Stimulated activated memory B cell treated with anti-CD40 and anti-IgM and Interleukin-4, amounts not matched to agents 10 μg/mL and 1 μg/mL and 100 μg/mL, for 72 hours (primary cell): ENCODE measurements around the gene GJA9.
"Not testable (repeated sequence)": the region's sequence is repeated elsewhere in the genome, so short reads cannot be mapped to it uniquely, and the experiment has no call there.

Experiments
- ATAC-seq: fragments of 150-1000 bp; cut with Tn5 transposase; 2 replicates; pipeline ENCODE4 v1.10.0; 2021
- H3K27ac Mint-ChIP-seq: one replicate; pipeline ENCODE4 v1.8.0; 2022; ENCODE audit warnings: mild to moderate bottlenecking, mixed read lengths
- H3K27me3 Mint-ChIP-seq: one replicate; pipeline ENCODE4 v1.8.0; 2022; ENCODE audit warnings: mixed read lengths
- H3K36me3 Mint-ChIP-seq: one replicate; pipeline ENCODE4 v1.8.0; 2022; ENCODE audit warnings: mixed read lengths
- H3K4me1 Mint-ChIP-seq: one replicate; pipeline ENCODE4 v1.8.0; 2022; ENCODE audit warnings: mixed read lengths
- H3K4me3 Mint-ChIP-seq: one replicate; pipeline ENCODE4 v1.8.0; 2022; ENCODE audit warnings: mild to moderate bottlenecking, moderate library complexity, mixed read lengths
- H3K9me3 Mint-ChIP-seq: one replicate; pipeline ENCODE4 v1.8.0; 2022; ENCODE audit warnings: mixed read lengths

Gene GJA9

DNA sequence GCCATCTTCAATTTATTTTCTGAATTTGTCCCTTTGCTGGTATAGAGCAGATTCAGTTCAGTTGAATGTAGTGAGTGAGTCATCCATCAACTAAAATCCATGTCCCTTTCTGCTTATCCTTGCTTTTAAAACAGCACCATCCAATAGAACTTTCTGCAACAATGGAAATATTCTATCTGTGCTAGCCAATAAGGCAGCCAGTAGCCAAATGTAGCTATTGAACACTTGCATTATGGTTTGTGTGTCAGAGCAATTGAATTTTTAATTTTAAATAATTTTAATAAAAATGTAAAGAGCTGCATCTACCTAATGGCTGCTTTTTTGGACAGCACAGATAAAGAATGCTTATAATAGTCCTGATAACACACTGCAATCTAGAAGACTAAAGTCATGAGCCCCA lies at the start of gene GJA9:
TSS of gene GJA9 (minus strand) at position 101 of the 400 bp plus-strand sequence. CDS start 5,489 bp downstream, outside the sequence.
- Mint-ChIP-seq H3K27me3 (no peaks in the 10 kb centered on the region), H3K9me3 (no peaks in the 10 kb centered on the region), H3K27ac (no peak within 1 kb of the TSS), H3K4me3 (no peak within 1 kb of the TSS), H3K4me1 (no peaks in the 10 kb centered on the region), H3K36me3 (no peaks in the 10 kb centered on the region)
- ATAC-seq = no peak

DNA sequence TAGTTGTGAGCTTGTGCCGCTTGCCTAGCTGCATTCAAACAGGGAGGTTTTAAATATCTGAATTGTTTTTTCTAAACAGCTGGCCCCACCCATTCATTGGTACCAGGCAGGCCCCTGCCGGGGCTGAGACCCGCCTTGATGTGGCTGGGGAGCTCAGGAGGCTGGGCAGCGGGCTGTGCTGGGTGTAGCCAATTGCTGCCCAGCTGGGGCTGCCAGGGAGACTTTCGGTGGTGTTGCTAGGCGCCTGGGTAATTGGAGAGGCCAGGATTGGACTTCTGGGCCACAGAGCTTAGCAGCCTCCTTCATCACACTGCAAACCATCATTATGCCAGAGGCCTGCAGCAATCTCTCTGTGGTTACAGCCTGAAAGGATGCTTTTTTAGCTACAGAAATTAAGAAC lies 48.1 kb upstream of the GJA9 start:
- H3K27me3 Mint-ChIP-seq = peaks cover 13% of the 10 kb centered on the region
- no peaks in the 10 kb centered on the region for H3K36me3 Mint-ChIP-seq
- H3K4me1 Mint-ChIP-seq = no peaks in the 10 kb centered on the region
- H3K4me3 Mint-ChIP-seq = no peak overlapping the region
- no peaks in the 10 kb centered on the region for H3K9me3 Mint-ChIP-seq
- no peak overlapping the region for H3K27ac Mint-ChIP-seq
- ATAC-seq = no peak

DNA sequence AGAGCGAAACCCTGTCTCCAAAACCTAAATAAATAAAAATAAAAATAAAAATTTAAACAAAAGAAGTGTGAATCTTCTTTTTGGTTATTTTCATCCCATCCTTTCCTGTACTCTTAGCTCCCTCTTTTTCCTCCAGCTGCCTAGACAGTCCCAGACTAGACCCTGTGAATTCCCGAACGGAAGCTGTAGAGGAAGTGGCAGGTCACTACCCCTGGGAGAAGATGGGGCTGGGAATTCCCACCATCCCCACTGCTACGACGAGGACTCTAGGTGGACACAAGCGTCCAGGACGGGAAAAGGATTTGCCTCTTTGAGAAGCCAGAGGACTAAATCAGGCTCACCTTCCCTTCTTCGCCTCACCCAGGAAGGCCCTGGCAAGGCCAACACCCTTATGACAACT lies 47.7 kb upstream of the GJA9 start:
- no peaks in the 10 kb centered on the region for H3K4me1 Mint-ChIP-seq
- H3K27me3 Mint-ChIP-seq = peaks cover 13% of the 10 kb centered on the region
- no peak overlapping the region for H3K4me3 Mint-ChIP-seq
- H3K27ac Mint-ChIP-seq = no peak overlapping the region
- ATAC-seq = no peak
- no peaks in the 10 kb centered on the region for H3K9me3 Mint-ChIP-seq
- H3K36me3 Mint-ChIP-seq = no peaks in the 10 kb centered on the region

DNA sequence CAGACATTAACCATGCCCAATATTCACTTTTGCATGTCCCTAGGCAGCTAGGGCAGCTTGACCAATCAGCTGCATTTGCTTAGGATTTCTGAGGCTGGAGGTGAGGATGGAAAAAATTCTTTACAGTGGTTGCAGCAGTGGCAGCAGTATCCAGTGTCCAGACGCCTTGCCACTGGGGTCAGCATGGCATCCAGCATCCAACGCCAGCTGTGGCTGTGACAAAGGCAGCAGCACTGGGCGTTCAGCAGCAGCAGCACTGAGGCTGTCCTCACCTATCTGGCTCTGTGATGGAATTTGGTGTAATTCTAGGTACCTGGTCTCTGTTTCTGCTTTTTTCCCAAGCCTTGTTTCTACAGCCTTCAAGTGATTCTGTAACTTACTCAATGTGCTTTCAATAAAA lies 44.7 kb upstream of the GJA9 start:
- no peaks in the 10 kb centered on the region for H3K4me1 Mint-ChIP-seq
- no peaks in the 10 kb centered on the region for H3K9me3 Mint-ChIP-seq
- H3K27ac Mint-ChIP-seq = no peak overlapping the region
- H3K4me3 Mint-ChIP-seq = no peak overlapping the region
- ATAC-seq = no peak
- H3K36me3 Mint-ChIP-seq = no peaks in the 10 kb centered on the region
- H3K27me3 Mint-ChIP-seq = no peaks in the 10 kb centered on the region

DNA sequence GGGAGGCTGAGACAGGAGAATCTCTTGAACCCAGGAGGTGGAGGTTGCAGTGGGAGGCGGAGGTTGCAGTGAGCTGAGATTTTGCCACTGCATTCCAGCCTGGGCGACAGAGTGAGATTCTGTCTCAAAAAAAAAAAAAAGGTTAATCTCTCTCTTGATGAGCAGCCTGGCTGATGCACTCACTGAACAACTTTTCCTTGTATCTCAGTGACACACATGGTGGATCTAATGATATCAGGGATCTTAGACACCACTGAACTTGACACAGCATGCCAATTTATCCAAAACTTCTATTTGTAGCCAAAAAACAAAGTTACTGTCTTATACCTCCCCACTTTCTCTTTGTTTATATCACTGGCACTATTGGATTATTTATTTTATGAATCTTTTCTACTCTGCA lies 44.0 kb upstream of the GJA9 start:
- Mint-ChIP-seq H3K9me3 (no peaks in the 10 kb centered on the region), H3K4me3 (no peak overlapping the region), H3K27me3 (no peaks in the 10 kb centered on the region), H3K4me1 (no peaks in the 10 kb centered on the region), H3K36me3 (no peaks in the 10 kb centered on the region), H3K27ac (no peak overlapping the region)
- no peak for ATAC-seq

DNA sequence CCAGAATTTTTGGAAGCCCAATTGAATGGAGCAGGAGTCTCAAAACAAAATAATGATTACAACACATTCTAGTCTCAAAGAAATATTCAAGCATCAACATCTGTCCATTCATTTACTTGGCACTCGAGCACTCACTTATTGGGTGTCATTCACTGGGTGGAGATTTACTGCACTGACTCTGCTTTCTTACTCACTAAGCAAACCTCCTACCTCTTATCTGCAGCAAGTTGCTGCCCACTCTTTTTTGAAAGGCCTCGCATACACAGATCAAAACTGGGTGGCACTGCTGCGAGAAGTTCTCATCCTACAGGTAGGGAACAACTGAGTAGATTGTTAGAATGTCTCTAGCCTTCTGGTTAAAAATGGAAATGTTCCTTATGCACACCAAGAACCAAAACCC lies 42.2 kb upstream of the GJA9 start:
- Mint-ChIP-seq H3K4me3 (no peak overlapping the region), H3K9me3 (no peaks in the 10 kb centered on the region), H3K36me3 (no peaks in the 10 kb centered on the region), H3K4me1 (no peaks in the 10 kb centered on the region), H3K27ac (no peak overlapping the region), H3K27me3 (no peaks in the 10 kb centered on the region)
- no peak for ATAC-seq

DNA sequence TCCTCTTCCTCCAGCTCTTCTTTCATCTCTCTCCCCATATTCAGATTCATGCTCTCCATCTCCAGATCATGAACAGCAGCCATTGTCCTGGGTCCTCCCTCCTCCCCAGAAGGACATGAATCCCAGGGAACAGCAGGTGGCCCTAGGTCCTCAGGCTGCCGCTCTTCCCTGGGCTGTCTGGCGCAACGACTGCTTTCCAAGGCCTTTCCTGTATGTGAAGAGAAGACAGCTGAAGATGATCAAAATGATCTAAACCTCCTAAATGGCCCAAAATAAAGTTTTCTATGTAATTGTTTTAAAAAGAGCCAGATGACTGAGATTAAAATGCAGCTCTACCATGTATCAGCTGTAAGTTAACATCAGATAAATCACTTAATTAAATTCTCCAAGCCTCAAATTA lies 37.7 kb upstream of the GJA9 start:
- no peaks in the 10 kb centered on the region for H3K27me3 Mint-ChIP-seq
- no peaks in the 10 kb centered on the region for H3K4me1 Mint-ChIP-seq
- H3K27ac Mint-ChIP-seq = no peak overlapping the region
- no peak for ATAC-seq
- no peaks in the 10 kb centered on the region for H3K36me3 Mint-ChIP-seq
- H3K4me3 Mint-ChIP-seq = no peak overlapping the region
- H3K9me3 Mint-ChIP-seq = no peaks in the 10 kb centered on the region

DNA sequence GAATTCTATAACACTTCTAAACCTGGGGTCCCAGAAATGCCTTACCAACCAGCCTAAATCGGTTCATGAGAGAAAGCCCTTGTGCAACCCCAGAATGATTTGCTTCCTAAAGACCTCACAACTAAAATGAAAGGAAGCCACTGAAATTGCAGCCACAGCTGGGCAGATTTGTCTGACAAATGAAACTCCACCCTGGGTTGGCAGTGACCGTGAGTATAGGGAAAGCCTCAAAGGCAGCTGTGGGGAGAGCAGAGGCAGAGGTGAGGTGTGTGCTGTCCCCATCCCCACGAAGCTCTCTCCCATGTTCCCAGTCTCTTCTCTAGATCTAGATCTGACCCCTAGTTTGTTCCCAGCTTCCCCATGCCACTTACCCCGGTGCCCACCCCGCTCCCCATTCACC lies 37.2 kb upstream of the GJA9 start:
- Mint-ChIP-seq H3K4me3 (no peak overlapping the region), H3K4me1 (no peaks in the 10 kb centered on the region), H3K27me3 (no peaks in the 10 kb centered on the region), H3K36me3 (no peaks in the 10 kb centered on the region), H3K9me3 (no peaks in the 10 kb centered on the region), H3K27ac (no peak overlapping the region)
- no peak for ATAC-seq

DNA sequence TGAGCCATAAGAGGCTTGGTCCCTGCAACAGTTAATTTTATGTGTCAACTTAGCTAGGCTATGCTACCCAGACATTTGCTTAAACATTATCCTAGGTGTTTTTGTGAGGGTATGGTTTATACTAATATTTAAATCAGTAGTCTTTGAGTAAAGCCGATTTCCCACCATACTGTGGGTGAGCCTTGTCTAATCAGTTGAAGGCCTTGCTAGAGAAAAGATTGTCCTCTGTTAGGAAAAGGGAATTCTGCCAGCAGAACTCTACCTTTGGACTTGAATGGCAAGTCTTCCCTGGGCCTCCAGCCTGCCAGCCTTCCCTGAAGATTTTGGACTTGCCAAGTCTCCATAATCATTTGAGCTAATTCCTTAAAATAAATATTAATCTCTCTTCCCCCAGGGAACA lies 36.4 kb upstream of the GJA9 start:
- ATAC-seq = no peak
- H3K36me3 Mint-ChIP-seq = no peaks in the 10 kb centered on the region
- H3K9me3 Mint-ChIP-seq = no peaks in the 10 kb centered on the region
- H3K27me3 Mint-ChIP-seq = no peaks in the 10 kb centered on the region
- H3K4me1 Mint-ChIP-seq = no peaks in the 10 kb centered on the region
- no peak overlapping the region for H3K4me3 Mint-ChIP-seq
- H3K27ac Mint-ChIP-seq = no peak overlapping the region

DNA sequence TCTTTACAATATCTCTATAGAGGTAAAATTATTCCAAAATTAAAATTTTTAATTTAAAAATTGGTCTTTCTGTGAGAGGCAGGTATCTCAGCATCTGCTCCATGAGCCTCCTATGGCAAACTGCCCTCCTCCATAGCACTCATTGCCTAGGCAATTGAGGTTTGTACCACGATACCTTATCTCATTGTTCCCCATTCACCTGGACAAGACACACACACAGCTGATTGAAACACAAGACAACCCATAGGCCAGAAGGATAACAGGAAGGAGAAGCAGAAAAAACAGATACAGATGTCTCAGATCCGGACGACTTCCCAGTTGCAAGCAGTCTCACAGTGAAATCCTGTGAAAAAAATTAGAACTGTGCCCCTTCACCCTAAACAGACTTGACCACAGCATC lies 36.0 kb upstream of the GJA9 start:
- Mint-ChIP-seq H3K27me3 (no peaks in the 10 kb centered on the region), H3K4me1 (no peaks in the 10 kb centered on the region), H3K36me3 (no peaks in the 10 kb centered on the region), H3K27ac (no peak overlapping the region), H3K4me3 (no peak overlapping the region), H3K9me3 (no peaks in the 10 kb centered on the region)
- no peak for ATAC-seq

DNA sequence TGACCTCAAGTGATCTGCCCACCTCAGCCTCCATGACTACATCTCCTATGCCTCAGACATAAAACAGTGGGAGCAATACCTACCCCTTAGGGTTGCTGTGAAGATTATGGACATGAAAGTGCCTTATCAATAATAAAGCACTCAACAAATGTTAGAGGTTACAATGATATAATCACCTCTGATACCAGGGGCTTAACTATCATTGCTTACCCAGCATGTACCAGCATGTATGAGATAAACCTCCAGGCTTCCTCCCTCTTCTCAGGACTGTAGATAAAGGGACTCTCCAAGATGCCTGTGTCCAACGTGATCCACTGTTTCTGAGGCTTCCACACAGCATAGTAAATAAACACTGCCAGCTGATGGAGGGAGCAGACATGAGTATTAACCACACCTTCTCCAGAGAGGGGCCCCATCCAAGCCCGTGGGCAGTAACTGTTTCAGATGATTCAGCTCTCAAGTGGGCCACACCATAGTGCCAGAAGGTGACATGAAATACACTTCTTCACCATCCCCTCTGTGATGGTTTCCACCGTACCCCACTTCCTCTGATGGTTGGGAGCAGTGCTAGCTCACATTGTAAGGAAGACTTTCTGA lies 34.1 kb upstream of the GJA9 start:
- Mint-ChIP-seq H3K4me3 (no peak overlapping the region), H3K4me1 (no peaks in the 10 kb centered on the region), H3K27me3 (no peaks in the 10 kb centered on the region), H3K9me3 (no peaks in the 10 kb centered on the region), H3K27ac (no peak overlapping the region), H3K36me3 (no peaks in the 10 kb centered on the region)
- no peak for ATAC-seq

DNA sequence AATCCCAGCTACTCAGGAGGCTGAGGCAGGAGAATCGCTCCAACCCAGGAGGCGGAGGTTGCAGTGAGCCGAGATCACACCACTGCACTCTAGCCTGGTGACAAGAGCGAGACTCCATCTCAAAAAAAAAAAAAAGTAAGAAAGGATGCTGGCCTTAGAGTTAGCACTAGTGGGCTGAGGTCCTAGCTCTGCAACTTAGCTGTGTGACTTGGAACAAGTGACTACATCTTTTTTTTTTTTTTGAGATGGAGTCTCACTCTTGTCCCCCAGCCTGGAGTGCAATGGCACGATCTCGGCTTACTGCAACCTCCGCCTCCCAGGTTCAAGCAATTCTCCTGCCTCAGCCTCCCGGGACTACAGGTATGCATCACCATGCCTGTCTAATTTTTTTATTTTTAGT lies 33.5 kb upstream of the GJA9 start:
- not testable (repeated sequence) for H3K36me3 Mint-ChIP-seq, H3K4me1 Mint-ChIP-seq, H3K27ac Mint-ChIP-seq, ATAC-seq, H3K4me3 Mint-ChIP-seq, H3K9me3 Mint-ChIP-seq, H3K27me3 Mint-ChIP-seq

DNA sequence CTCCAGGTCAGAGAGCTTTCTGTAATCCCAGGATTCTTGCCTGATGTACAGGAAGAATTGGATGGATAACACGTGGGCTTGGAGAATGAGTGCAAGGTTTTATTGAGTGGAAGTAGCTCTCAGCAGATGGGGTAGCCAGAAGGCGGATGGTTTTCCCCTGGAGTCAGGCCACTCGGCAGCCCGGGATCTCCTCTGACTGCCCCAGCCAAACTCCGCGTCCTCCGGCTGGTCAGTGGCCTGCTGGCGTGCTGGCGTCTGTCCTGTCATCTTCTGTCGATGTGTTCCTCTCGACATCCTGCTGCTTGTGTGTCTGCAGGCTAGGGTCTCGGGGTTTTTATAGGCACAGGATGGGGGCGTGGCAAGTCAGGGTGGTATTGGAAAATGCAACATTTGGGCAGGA lies 27.4 kb upstream of the GJA9 start:
- no peak overlapping the region for H3K4me3 Mint-ChIP-seq
- no peaks in the 10 kb centered on the region for H3K9me3 Mint-ChIP-seq

DNA sequence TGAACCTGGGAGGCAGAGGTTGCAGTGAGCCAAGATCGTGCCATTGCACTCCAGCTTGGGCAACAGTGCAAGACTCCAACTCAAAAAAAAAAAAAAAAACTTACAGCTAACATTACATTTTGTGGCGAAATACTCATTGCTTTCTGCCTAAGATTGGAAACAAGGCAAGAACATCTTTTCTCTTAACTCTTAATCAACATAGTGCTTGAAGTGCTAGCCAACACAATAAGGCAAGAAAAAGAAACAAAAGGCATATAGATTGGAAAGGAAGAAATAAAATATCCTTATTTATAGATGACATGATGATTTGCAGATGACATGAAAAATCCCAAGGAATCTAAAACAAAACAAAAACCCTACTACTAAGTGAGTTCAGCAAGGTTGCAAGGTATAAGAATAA lies 24.6 kb upstream of the GJA9 start:
- Mint-ChIP-seq H3K9me3 (no peaks in the 10 kb centered on the region), H3K4me3 (no peak overlapping the region), H3K36me3 (no peaks in the 10 kb centered on the region), H3K4me1 (no peaks in the 10 kb centered on the region), H3K27me3 (no peaks in the 10 kb centered on the region), H3K27ac (no peak overlapping the region)
- ATAC-seq = no peak

More for the DNA sequence above, 27.4 kb upstream of the GJA9 start:
- ATAC-seq = no peak
- H3K4me1 Mint-ChIP-seq = no peaks in the 10 kb centered on the region
- H3K27me3 Mint-ChIP-seq = no peaks in the 10 kb centered on the region
- H3K27ac Mint-ChIP-seq = no peak overlapping the region
- no peaks in the 10 kb centered on the region for H3K36me3 Mint-ChIP-seq

DNA sequence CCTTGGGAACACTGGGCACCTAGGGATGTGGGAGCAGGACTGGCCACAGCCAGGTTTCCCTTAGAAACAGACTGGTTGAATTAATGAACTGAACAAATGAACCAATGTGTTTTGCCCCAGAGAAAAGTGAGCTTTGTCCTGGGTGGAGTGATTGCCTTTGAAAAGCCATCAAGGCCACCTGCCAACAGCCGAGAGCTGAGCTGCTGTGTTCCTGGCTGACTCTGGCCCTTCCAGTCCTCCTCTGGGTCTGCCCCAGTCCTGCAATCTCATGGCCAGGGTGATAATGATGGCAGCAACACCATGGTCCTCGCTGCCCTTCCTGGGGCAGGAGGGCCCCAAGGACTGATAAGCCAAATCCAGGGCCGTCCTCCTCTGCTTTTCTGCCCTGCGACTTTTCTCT lies 18.2 kb upstream of the GJA9 start:
- Mint-ChIP-seq H3K9me3 (no peaks in the 10 kb centered on the region), H3K27me3 (no peaks in the 10 kb centered on the region), H3K4me3 (no peak overlapping the region), H3K27ac (no peak overlapping the region), H3K4me1 (no peaks in the 10 kb centered on the region), H3K36me3 (peaks cover 5% of the 10 kb centered on the region)
- ATAC-seq = no peak

DNA sequence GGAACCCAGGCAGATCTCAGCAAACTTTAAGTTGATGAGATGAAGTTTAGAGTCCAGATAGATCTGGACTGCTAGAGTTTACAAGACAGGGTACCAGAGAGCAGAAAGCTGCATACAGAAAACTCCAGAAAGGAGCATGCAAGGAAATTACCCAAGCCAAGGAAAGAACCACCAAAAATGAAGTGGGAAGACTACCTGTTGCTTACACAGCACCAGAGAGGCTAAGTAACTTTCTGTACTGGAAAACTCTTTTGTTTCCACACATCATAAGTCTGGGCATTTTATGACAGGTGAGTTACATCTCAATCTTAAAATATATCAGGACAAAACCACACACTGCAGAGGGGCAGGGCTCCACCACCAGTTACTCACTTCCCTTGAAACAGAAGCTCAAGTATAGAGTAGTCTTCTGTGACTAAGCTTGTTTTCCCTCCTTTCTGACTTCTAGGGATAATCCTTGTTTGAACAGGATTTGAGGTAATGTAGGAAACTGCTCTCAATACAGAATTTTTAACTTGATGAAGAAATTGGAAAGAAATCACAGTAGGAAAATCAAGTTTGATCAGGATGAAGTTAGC lies 17.4 kb upstream of the GJA9 start:
- H3K9me3 Mint-ChIP-seq = no peaks in the 10 kb centered on the region
- H3K27ac Mint-ChIP-seq = no peak overlapping the region
- H3K4me3 Mint-ChIP-seq = no peak overlapping the region
- H3K4me1 Mint-ChIP-seq = no peaks in the 10 kb centered on the region
- ATAC-seq = no peak
- H3K27me3 Mint-ChIP-seq = no peaks in the 10 kb centered on the region
- peaks cover 5% of the 10 kb centered on the region for H3K36me3 Mint-ChIP-seq

DNA sequence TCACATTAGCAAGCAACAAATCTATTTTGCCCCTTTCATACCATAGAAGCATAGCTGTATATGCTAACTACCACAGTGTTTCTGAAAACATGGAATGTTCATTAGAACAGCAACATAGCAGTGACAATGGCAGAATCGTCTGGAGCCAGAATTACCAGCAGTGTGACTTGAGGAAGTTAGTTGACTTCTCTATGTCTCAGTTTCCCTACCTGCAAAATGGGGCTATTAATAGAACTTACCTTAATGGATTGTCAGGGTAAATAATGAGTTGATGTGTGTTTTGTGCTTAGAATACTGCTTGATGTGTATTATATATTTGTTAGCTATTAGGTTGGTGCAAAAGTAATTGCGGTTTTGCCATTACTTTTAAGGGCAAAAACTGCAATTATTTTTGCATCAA lies 14.8 kb upstream of the GJA9 start:
- Mint-ChIP-seq H3K4me1 (no peaks in the 10 kb centered on the region), H3K4me3 (no peak overlapping the region), H3K27ac (no peak overlapping the region), H3K36me3 (peaks cover 12% of the 10 kb centered on the region), H3K27me3 (no peaks in the 10 kb centered on the region), H3K9me3 (no peaks in the 10 kb centered on the region)
- ATAC-seq = no peak
